Activated T-helper 9 cell treated with anti-CD3 and anti-CD28 coated beads, Interleukin-2, amount 50 U/mL, for 16 hours (primary cell): ENCODE results near the gene TM4SF20.
"Not testable (repeated sequence)": the region's sequence is repeated elsewhere in the genome, so short reads cannot be mapped to it uniquely, and the experiment has no call there.

Experiments
- DNase-seq: peaks from one replicate; pipeline ENCODE4 v3.0.0-alpha.2; 2020; ENCODE audit warnings: low read depth

TM4SF20 gene

DNA sequence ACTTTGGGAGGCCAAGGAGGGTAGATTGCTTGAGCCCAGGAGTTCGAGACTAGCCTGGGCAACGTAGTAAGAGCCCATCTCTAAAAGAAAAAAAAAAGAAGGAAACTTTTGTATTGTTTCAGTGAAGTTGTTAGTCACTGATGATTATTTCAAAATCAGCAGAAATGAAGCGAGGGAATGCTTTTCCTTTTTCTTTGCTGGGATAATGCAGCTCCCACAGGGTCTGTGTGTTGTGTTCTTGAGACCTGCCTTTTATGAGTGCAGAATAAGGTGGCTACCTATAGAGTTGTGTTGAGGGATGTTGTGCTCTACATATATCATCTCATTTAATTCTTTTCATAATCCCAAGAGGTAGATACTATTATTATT, 11.7 kb downstream of the TM4SF20 start:
- no peak for DNase-seq

DNA sequence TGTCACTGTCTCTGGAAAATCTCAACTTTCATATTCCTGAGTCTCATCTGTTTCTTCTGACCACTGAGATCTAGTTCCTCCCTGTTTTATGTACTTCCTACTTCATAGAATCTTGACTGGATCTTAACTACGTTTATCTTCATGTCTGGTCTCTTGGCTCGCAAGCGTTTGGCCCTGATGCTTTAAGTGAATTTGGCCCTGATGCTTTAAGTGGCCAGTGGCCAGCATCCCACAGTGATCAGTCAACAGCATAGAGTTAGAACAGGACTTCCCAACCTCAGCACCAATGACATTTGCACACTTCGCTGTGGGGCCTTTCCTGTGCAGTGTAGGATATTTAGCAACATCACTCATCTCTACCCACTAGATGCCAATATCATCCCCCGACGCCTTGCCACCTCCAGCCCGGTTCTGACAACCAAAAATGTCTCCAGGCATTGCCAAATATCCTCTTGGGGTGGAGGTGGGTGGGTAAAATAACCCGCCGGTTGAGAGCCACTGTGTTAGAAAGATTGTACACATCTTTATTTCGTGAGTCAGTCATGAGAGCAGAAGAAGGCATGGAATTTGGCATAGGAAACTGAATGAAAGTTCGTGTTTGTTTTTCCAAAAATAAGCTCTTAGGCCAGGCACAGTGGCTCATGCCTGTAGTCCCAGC, 12.2 kb downstream of the TM4SF20 start:
- no peak for DNase-seq

DNA sequence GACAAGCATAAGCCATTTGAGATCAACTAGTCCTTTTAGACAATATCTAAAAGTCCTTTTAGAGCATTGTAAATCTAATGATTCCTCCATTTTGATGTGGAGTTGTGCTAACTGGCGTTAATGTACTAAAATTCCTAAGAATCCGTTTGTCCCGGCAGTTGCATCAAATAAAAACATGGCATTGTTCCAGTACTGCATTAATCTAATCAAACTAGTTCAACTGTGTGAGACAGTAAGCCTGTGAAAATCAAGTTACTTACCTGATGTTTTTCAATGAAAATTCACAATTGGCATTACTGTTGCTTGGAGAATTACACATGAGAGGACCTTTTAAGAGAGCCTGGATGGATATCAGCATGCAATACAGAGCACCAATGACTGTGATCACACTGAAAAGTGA, 13.3 kb downstream of the TM4SF20 start:
- DNase-seq, result no peak

DNA sequence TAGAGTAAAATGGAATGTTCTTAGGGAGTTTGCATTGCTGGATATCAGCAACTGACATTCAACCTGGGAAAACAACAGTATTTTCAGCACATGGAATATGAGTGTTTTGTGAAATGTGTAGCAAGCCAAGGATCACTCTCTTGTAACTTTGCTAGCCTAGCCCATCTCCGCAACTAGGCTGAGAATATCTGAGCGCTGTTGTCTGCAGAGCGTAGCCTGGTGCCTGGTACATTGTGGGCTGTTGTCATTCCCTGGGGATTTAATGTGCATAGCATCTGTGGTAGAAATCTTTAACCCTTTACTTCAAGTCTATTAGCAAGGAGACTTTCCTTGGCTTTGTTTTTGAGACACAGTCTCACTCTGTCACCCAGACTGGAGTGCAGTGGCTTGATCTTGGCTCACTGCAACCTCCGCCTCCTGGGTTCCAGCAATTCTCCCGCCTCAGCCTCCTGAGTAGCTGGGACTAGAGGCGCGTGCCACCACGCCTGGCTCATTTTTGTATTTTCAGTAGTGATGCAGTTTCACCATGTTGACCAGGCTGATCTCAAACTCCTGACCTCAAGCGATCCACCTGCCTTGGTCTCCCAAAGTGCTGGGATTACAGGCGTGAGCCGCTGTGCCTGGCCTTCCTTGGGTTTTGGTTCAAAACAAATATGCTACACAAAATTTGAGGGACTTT, 14.4 kb downstream of the TM4SF20 start:
- not testable (repeated sequence) for DNase-seq

DNA sequence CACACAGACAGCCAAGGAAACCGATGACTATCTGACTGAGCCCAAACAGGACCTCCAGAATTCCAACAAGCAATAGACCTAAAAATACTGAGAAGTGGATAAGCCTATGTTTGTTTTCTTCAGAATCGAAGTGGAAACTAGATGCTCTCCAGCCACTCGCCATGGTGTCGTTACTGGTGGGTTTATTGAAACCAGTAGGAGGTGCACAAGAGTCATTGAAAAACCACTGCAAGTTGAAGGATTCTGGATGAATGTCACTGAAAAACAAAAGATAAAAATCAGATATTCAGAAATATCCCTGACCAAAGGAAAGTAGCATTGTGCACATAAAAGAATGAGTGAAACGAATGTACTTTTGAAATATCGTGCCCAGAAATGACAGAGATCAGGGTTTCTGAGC, 15.3 kb downstream of the TM4SF20 start:
- no peak for DNase-seq

DNA sequence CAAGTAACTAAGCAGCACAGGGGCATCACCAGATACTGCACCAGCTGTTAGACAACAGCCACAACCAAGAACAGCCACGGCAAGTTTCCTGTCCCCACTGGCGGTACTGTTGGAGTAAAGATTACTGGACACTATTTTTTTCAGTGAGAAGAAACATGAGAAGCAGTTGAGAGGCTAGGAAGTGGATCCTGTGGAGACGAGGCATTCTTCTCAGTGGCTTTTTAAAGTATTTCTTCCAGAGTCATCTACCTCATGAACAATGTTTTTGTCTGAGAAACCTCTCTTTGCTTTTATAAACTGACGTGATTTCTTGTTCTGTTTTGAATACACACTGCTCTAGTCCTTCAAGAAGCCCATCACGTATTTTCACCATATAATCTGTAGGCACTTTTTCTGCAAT, 18.8 kb downstream of the TM4SF20 start:
- DNase-seq, result no peak

DNA sequence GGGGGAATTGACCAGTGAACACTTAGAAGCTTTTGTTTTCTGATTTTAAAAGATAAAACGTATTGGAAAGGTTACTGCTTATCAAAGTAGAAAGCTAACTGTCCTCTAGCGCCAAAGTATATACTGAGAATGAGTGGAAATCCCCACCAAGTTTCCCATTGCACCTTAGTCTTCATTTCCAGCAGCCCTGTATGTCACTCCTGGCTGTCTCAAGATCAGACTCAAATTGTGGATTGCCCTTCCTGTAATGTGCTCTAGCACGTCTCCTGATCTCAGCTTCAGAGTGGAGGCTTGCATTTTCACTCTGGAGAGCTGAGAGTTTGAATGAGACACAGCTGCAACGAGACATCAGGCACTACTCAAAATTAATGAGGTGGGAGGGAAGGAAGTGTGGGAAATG, 27.5 kb downstream of the TM4SF20 start:
- DNase-seq, result no peak

DNA sequence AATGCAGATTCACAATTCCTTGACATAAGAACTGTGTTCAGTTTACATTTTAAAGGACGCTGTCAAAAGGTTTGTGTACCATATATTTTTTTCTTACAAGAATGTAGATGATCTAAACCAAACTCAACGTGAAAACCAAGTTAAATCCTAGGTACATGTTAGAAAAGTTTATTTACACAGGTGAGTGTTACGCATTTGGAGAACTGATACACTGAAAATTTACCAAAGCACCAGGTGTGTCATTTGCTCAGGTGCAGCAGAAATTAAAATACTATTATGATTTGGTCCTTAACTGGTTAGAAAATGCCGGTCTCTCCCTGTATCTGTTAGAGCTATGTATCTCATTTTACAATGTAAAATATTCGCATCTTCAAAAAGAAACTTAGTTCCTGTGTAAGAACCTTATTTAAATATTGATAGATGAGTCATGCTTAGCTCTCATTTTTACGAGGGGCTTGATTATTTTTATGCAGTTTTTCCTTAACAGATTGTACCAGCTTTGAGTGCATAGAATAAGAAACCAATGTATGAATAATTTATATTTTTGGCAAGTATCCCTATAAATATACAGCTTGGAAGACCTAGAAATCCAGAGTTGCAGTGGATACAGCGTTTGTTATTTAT, 29.0 kb downstream of the TM4SF20 start:
- DNase-seq, result no peak

DNA sequence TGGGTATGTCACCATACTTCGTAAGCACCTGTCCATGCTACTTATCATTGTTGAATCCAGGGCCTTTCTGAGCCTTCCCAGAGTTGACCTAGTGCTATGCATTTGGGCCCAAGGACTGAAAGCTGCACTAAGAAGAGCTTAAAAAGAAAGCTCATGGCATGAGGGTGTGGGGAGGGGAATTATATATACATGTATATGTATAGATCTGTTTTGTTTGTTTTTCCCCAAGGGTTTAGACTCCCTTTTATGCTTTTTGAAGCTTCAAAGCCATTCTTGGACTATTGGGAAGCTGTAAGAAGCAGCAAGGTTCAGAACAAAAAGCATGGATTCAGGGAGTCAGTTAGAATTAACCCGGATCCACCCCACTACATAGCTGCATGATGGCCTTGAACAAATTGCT, 30.8 kb downstream of the TM4SF20 start:
- no peak for DNase-seq

DNA sequence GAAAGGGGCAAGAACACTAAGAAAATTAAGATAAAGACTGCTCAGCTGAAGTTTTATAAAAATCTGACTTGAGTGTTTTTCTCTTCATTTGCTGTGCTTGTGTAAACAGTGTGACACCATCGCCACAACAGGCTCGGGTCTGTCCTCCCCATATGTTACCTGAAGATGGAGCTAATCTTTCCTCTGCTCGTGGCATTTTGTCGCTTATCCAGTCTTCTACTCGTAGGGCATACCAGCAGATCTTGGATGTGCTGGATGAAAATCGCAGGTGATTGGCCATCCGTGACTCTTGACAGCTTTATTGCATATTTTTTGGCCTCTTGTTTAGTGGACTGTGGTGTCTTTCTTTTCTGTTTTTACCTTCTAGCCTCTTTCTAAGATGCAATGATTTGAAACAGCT, 32.0 kb downstream of the TM4SF20 start:
- DNase-seq, result no peak

DNA sequence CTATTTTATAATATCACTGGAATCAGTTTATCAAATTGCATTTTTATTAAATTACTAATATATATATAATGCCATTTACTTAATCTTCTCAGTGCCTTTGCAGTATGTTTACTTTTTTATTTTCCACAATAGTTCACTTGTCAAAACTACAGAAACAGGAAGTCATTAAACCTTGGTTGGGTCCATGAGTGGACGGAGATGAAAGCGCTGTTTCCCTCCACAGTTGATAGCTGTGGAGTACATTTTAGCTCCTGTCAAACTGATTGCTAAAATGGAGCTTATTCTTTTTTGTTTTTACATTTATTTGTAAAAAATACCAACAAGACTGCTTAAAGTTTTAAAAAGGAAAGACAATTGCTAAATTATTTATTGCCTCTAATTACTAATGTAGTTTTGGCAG, 34.9 kb downstream of the TM4SF20 start:
- no peak for DNase-seq

DNA sequence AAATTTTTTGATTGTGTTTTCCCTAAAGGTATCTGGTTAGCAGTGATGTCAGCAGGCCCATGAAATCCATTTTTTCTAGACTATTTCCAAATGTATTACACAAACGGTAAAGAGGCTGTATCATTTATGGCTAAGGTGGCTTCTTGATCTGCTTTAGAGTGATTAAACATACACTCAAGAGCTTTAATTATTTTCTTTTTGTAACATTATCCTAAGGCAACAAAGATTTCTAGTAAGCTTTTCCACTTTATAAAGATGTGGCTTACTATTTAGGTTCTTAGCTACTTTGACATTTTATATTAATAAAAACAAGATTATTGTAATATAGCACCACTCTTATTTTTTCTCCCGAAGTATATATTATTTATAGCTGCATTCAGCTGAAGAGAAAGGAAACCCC, 37.6 kb downstream of the TM4SF20 start:
- DNase-seq, result no peak

DNA sequence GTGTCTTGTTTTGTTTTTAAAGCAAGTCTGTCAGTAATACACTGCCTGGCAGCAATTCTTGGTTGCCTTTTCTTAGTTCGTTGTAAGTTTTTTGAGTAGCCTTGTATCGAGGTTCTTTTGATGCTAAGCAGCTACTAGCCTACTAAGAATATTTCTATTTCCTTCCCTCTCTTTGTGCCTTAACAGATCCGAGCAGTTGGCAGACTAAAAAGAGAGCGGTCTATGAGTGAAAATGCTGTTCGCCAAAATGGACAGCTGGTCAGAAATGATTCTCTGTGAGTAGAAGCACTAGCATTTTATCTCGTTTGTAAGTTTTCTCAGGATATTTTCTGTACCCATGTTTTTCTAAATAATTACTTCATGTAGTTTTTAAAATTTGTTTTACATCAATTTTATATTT, 39.0 kb downstream of the TM4SF20 start:
- DNase-seq, result no peak

DNA sequence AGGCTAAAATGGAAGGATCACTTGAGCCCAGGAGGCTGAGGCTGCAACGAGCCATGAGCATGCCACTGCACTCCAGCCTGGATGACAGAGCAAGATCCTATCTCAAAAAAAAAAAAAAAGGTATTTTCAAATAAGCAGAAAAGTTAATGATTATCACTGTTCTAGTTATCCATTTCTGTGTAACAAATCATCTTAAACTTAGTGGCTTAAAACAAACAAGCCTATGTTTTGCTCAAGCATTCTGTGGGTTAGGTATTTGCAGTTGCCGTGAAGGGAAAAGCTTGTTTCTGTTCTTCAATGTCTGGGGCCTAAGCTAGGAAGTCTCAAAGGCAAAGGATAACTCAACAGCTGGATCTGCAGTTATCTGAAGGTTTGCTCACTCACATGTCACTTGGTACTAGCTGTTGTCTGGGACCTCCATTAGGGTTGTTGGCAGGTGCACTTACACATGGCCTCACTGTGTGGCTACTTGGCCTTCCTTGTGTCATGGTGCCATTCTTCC, 40.0 kb downstream of the TM4SF20 start:
- DNase-seq, result no peak

DNA sequence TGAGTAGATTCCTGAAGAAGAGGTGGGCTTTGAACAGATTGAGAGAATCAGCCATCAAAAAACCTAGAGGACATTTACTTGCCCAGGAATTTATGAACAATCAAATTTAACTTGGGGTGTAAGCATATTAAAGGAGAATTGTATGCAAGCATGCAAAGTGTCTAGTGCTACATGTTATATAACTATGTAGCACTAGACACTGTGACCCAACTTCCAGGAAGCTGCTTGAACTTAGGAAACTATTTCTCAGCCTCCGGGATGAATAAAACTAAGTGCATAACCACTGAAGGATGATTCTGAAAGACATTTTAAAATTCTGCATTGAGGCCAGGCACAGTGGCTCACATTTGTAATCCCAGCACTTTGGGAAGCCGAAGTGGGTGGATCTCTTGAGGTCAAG, 41.7 kb downstream of the TM4SF20 start:
- no peak for DNase-seq

DNA sequence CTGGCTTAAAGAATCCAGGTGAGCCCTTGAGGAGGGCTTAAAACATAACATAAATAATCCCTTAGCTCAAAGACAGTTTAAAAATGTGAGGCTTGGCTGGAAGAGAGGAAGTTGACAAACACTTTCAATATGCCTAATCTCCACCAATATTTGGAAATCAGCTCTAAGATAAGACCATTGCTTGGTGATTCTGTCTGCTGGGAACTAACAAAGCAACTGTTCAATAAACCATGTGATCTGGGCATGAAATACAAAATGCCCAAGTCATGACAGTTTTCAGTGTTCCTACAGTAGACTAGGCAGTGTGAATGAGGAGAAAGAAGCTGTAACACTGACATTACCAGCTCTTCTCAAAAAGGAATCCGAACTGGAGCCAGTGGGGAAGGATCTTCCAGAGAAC, 43.4 kb downstream of the TM4SF20 start:
- no peak for DNase-seq

DNA sequence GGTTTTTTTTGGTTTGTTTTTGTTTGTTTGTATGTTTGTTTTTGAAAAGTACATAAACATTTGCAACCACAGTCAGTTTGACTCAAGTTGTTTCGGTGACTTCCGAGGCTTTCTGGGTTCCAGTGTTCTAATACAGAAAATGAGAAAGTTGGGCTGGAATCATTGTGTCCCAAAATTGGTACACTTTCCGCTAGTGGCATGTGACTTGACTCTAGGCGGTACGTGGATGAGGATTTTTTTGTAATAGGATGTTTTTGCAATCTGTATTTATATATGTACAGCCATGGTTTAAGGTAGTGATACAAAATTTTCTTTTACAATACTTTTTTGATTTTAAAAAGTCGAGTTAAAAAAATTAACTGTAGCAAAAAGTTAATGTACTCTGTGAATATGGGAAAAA, 52.3 kb downstream of the TM4SF20 start:
- no peak for DNase-seq

DNA sequence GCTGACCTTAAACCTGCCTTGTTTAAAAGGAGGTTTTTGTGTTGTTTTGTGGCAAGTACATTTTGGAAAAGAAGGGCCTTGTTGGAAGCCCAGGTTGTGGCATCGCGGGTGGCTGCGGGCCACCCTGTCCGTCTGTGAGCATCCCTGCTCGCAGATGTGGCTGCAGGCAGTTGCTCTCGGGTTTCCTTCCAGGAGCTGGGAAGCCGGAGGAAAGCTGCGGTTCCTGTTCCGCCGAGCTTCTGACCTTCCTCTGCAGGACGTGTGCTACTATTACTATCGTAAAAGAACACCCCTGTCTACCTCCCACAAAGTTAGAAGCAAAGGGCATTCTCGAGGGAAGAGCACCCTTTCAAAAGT, 53.3 kb downstream of the TM4SF20 start:
- DNase-seq, result no peak

DNA sequence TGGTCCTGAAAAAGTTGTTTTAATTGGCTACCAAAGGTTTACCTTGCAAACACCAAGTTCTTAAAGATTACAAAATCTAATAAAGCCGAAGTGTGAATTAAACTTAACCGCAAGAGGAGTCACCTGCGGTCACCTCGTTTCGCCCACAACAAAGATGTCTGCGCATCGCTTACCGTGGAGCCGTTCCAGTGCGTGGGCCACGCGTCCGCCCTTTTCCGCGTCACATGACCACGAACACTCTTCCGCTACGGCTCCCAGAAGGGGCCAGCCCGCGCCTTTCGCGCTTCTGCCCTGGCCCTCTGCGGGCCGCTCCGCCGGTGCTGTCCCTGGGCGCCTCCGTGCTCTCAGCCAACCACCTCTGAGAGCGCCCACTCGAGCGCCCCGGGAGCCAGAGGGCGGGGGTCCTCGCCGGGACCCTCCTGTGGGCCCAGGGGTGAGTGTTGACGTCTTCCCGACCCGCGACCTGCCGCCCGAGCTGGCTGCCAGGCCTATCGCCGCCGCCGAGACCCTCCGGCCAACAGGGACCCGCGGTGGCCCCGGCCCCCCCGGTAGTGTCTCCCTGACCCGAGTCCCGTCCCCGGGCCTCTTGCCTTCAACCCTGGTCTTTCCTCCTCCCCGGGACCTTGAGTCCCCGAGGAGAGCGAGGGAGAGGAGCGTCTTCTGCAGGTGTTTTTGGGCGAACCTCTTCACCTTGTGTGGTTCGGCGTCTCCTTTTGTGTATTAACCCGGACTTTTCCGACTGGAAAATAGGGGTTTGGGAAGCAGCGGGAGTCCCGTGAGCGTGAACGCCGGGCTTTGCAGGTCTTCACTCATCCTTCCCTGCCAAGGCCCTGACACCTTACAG, 53.9 kb downstream of the TM4SF20 start, which contains the start of gene MFF:
TSS of gene MFF (plus strand) at position 257 of the 844 bp plus-strand sequence. CDS start 5,415 bp downstream, outside the sequence.
- DNase-seq, result peak; percentile 90

DNA sequence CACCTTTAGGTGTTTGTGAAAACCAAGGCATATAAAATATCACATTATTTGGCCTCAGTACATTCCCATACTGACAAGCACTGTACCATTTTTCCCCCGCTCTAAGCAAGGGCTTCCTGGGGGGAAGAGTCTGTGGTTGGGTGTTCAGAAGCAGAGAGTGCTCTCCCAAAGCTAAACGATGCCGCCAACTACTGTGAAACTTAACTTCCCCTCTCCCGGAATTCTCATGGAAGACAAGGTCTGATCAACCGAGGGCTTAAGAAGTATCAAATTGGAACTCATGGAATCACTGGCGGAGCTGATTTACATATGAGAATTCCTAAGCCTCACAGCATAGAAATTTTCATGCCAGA, 54.5 kb downstream of the TM4SF20 start:
- DNase-seq, result no peak

DNA sequence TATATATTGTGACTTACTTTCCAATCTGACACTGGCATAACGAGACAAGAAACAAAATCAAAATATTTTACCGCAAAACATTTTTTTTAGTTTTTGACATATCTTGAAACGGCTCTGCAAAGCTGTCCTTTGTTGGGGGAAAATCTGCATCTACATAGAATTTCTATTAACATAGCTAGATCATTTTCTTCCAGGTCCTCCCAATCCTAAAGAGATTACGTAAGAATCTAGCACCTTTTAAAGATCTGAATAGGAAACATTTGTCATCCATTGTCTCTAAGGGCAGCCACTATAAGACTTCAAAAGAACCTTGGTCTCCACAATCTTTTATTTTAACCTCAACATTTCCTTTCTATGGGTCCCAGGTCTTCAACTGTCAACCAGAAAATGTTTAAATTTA, 55.3 kb downstream of the TM4SF20 start:
- no peak for DNase-seq

DNA sequence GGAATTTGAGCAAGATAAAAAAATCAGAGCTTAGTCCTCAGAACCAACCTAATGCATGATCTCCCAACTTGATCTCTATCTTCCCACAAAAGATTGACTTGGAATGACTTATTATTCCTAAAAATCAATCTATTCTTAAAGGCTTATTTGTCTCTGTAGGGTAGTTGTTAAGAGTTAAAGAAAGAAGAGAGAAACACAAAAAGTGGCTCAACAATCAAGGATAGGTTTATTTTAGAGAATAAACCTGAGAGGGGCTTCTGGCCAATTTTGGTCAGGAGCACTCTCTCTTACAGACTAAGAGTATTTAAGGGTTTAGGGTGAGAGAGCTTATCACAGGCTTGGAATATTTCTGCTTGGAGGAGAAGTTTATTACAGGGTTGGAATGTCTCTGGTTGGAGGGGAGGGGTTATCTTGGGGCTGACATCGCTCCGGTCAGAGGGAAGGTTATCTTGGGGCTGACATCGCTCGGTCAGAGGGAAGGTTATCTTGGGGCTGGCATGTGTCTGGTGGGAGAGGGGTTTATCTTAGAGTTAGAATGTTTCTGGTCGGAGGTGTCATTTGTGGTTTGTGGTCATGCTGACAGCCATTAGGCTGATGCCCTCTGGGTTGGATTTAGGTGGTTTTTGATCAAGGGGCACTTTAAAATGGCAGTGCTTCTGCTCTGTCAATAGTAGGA, 56.4 kb downstream of the TM4SF20 start:
- DNase-seq, result no peak
